CD4-positive, alpha-beta T cell treated with Interleukin-21 for 1 hour (primary cell): ENCODE measurements around the gene GRID1.

Source experiments
- DNase-seq: peaks from one replicate; pipeline ENCODE4 v3.0.0-alpha.2; 2020

GRID1 gene

DNA sequence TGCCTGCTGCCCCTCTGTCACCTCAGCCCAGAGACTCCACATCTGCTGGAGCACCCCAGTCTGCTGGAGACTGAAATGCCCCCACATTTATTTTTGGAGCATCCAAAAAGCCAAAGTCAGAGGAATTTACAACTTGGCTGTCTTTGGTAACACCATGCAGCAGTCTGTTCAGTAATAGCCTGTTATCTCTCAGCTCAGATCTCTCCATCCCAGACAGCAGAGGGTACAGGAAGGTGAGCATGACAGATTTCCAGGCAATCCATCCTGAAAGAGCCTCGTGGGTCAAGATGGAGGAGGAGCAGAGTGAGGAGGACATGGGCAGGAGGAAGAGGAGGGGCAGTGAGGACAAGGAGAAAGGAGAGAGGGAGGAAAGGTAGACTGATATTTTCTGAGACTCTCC, 55.9 kb downstream of the GRID1 start:
- no peak for DNase-seq

DNA sequence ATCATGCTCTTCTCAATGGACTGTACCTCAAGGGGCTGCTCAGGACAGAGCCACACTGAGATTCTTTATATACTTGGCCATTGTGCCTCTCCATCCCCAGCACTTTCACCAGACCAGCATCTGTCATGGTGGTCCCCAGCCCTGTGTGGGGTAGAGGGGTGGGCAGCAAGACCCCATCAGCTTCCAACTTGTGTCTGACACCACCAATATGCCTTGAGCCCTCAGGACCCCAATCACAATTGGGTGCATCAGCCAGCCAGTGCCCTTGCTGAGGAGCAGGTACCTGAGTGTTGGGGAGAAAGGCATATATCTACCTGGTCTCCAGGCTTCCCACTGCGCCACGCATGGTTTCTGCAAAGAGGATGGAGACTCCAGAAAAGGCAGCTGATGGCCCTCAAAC, 56.3 kb downstream of the GRID1 start:
- no peak for DNase-seq

- no peak for DNase-seq
Observed at GRCh38 chr10:86308056-86308455, 58.5 kb downstream of the GRID1 start.

- no peak for DNase-seq
Observed at GRCh38 chr10:86306628-86307278, 59.8 kb downstream of the GRID1 start.

DNA sequence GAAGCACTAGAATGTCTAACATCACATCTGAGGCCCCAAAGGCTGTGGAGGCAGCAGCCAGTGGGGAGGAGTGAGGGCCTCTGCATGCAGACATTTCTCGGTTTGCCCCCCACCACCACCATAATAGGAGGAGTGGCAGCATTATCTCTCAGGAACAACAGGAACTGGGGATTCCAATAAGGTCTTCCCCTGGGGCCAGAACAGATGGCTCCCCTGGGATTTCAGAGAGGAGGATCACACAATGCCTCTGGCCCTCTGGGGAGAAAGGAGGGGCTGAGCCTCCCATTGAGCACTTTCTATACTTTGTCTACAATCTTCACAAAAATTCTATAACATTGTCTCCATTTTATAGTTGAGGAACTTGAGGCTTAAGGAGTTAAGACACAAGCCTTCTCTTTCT, 61.1 kb downstream of the GRID1 start:
- no peak for DNase-seq

DNA sequence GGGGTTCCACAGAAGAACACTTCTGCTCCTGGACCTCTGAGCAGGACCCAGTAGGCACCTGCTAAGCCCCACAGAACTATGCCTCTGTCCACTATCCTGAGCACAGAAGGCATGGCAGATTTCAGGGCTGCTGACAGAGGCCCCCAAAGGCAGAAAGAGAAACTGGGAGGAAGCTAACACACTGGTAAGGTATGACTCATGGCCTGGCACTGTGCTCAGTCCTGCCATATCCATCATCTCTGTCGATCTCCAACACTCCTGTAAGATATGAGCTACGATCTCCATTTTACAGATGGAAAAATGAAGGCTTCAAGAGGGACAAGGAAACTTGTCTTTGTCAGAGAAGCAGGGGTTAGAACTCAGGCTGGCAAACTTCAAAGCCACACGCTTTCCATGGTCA, 62.2 kb downstream of the GRID1 start:
- DNase-seq, result no peak

- DNase-seq, result no peak
Observed at GRCh38 chr10:86303626-86304025, 63.0 kb downstream of the GRID1 start.

DNA sequence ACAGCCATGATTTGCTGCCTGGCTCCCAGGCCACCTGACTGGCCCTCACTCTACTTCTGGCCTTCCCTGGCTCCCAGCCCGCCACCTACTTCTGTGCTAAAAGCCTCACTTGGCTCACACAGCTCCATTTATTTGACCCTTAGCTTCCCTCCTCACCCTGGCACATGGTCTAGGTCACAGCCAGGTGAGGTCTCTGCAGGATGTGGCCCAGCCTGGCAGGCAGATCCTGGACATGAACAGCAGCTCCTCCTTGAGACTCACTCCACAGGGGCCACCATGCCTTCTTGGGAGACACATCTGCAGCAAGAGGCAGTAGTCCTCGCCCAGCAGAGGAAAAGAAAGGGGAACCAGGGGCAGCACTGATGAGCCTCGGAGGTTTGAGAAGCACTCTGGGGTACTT, 64.6 kb downstream of the GRID1 start:
- no peak for DNase-seq

DNA sequence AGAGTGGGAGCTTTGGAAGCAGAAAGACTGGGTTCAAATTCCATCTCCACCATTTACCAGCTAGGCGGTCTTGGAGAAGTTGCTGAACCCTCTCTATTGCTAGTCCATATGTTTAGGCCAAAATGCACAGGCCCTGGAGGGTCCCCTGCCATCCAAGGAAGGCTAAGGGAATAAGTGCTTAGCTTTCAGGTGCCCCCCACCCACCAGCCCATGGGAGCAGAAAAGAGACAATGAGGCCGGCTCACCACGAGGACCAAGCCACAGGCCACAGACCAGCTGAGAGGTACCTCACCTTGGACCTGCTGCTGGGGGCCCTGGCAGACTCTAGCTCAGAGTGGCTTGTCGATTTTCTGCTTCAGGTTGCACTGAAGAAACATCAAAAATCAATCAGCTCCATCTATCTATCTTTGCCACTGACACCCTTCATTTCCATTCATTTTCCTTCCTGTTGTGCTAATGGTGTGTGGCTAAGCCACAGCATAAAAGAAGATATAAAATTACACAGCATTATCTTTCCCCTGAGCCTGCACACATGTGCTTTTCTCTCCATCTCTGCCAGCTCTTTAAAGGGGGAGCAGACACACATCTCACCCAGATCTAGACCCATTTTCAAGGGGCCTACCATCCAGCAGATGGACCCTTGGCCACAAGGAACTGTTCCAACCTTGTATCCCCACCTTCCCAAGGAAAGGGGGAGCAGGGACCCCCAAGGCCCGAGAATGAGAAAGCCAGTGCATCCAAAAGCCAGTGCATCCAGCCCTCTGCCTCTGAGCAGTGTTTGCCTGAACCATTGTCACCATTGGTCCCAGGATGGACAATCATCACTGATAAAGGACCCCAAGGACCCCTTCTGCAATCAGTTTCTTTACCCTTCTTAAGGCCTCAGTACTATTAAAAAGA, 65.4 kb downstream of the GRID1 start:
- DNase-seq, result no peak

DNA sequence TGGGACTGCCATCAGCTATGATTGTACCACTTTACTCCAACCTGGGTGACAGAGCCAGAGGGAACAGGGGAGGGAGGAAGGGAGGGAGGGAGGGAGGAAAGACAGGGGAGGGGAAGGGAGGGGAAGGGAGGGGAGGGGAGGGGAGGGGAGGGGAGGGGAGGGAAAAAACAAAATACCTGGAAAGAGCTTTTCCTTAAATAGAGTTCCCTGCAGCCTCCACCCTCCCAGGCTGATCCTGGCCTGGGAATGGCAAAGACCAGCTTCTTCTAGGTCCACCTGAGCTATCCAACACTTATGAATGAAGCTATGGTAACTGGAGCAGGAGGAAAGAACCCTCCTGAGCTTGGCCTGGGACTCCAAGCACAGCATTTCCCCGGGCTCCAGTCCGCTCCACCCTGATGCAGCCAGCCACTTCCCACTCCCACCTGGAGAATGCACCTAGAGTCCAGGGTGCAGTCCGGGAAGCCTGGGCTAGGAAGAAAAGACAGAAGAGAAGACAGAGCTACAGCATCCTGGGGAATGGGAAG, 66.1 kb downstream of the GRID1 start:
- no peak for DNase-seq

DNA sequence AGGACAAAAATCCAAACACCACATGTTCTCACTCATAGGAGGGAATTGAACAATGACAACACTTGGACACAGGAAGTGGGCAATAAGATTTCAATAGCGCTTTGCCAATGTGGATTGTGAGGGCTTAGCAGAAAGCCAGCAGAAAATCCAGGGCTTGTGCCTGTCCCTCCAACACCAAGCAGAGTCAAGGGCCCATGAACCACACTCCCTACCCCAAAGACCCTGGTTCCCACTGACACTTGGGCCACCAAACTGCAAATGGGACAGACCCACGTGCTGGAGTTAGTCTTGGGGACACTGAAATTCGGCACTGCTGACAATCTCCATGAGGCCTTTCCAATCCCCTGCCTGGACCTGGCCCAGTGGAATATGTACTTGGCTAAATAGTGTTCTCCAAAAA, 67.0 kb downstream of the GRID1 start:
- DNase-seq, result no peak

GRCh38 chr10:86298501-86299001, 68.0 kb downstream of the GRID1 start:
- DNase-seq, result no peak

DNA sequence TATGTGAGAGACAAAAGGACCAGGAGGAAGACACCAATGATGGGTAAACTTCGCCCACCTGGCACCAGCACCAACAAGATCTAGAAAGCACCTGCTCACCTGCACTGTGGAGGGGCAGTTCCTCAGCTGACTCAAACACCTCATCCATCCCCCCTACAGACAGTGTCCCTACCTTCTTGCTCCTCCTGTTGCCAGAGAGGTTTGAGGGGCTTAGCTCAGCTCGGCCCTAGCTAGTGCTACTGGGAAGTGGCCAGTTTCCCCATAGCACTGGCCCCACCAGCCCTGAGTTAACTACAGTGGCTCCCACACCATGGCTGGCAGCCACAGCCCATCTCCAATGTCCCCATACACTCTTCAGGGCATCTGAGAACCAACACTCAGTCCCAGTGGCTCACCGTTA, 70.8 kb downstream of the GRID1 start:
- no peak for DNase-seq

- DNase-seq, result no peak
Observed at GRCh38 chr10:86295351-86295750, 71.2 kb downstream of the GRID1 start.

DNA sequence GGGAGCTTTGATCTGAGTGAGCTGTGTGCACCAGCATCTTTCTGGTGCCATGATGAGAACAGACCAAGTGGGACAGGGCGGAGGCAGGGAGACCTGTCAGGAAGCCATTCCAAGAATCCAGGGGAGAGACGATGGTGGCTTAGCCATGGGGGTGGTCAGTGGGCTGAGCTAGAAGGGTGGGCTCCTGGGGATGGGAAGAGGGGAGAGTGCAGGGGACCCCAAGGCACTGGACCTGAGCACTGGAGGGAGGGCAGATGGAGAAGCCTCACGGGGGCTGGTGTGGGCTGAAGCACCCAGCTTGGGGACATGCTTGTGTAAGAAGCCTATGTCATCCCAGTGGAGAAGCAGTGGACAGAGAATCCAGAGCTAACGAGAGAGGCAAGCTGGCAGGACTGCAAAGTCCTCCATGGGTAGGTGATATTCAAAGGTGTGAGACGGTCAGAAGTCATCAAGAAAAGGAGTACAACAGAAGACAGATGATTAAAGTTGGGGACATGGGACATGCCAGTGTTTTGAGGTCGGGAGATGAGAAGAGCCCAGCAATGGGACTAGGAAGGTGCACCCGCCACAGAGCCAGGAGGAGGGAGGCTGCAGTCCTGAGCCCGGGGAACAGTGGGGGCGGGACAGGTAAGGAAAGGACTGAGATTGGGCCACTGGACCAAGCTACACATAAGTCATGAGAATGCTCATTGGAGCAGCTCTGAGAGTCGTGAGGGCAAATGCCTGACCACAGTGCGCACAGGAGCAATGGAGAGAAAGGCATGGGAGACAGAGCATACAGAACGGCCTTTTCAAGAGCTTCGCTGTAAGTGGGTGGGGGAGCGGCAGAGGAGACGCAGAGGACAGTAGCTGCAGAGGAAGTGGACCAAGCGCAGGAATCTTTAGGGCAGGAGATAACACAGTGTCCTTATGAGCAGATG, 72.0 kb downstream of the GRID1 start:
- no peak for DNase-seq

DNA sequence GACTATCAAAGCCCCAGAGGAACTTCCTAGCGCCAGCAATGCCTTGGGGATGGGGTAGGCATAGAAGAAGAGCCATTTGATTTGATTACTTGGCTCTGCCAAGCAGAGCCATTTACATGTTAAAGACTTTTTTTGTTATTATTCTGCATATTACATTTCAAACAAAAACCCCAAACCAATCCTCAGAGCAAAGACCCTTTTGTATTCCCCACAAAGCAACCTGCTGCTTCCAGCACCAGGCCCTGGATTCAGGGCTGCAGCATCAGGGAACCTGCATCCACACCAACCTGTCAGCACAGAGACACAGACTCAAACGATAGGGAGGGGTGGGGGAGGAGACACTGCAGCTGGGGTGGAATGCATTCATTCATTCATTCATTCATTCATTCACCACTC, 73.2 kb downstream of the GRID1 start:
- no peak for DNase-seq

DNA sequence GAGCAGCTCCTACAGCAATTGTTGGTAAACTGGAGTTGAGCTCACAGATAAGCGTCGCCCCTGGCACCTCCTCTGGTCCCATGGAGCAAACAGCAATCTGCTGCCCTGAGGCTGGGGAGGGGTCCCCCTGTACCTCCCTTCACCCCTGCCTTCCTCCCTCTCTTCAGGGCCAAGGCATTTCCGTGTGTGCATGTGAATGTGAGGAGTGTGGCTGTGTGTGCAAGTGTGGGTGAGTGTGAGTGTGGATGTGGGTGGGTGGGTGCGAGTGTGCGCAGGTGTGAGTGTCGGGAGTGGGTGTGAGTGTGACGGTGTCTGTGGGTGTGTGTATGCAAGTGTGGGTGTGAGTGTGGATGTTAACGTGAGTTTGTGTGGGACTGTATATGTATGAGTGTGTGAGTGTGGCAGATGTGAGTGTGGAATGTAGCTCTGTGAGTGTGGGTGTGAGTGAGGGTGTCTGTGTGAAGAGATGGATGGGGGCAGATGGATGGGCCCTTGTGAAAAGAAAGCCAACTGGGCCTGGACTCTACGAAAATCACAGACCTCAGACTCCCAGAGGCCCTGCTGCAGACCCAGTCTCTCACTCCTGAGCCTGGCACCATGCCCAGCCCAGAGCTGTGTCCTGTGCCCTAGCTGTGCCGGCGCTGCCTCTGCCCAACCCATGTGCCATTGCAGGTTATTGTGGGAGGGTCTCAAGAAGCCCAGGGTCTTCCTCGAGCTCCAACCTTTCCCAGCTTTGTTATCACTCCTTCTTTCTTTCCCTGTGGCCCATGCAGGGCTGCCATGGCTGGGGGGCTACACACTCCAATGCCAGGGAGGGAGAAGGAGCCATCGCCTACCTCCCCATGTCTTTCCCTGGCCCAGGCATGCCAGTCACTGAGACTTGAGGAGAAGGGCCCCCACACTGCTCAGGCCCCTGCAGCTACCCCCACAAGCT, 73.9 kb downstream of the GRID1 start:
- no peak for DNase-seq

DNA sequence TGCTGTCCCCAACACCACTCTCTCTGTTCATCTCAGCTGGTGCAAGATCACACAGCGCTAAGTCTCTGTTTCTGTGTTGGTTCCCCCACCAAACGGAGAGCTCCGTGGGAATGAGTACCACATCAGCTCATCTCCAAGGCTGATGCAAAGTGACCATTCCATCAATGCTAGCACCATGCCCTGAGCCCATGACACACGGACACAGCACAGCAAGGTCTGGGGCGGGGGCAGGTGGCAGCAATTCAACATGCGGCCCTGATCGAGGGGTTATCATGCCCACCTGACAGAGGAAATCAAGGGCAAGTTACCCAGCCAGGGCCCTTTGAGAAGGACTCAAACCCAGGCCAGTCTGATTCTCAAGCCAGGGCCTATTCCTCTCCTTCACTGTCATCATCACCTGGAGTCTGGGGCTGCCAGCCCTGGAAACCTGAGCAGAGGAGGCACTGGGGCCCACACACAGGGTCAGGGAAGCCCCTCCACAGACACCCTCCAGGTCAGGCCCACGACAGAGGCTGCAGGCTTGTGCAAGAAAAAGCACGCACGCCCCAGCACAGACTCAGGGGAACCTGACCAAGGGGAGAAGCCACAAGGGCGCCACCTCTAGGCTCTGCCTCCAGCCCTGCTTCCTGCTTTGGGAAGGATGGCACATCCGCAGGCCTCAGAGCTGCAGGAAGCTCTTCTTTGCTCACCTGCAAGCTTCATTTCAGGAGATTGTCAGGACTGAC, 74.8 kb downstream of the GRID1 start:
- DNase-seq, result no peak

DNA sequence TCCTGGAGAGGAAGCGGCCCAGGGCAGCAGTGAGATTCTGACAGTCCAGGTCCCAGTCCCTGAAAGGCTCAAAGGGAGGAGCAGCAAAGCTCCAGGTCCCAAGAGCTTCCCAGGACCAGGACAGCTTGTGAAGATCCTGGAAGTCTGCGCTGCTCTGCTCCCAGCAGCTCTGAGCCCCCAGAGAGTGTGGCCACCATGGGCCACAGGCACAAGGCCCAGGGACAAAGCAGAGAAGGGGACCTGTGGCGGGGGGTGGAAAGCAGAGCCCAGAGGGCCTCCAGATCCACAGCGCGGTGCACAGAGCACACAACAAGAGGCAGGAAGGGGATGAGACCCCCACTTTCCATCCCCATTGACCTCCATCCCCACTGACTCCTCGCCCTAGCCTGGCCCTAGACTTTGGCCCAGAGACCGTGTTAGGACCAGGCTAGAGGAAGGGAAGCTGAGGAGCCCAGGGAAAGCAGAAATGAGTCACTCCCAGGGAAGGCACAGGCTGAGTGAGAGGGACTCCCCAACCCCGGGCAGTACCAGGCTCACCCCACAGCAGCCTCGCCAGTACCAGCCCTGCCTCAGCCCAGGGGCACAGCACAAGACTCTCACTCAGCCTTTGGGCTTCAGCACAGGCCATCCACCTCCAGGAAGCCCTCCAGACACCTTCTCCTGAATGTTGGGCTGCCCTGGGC, 75.5 kb downstream of the GRID1 start:
- no peak for DNase-seq

GRCh38 chr10:86289577-86289868, 77.1 kb downstream of the GRID1 start:
- no peak for DNase-seq
